GDM1 (cell line): ENCODE results near the gene TECPR1.

Experiments used
- DNase-seq: peaks from one replicate; lab custom pipeline; 2025; lab: John Stamatoyannopoulos, UW

The TECPR1 gene

GRCh38 chr7:98192781-98193457 is 59.1 kb downstream of the TECPR1 start:
- DNase-seq: no peak

GRCh38 chr7:98191668-98192431 is 60.2 kb downstream of the TECPR1 start:
- no peak for DNase-seq

- DNase-seq: no peak
Observed at GRCh38 chr7:98189559-98189958, 62.5 kb downstream of the TECPR1 start.

DNA sequence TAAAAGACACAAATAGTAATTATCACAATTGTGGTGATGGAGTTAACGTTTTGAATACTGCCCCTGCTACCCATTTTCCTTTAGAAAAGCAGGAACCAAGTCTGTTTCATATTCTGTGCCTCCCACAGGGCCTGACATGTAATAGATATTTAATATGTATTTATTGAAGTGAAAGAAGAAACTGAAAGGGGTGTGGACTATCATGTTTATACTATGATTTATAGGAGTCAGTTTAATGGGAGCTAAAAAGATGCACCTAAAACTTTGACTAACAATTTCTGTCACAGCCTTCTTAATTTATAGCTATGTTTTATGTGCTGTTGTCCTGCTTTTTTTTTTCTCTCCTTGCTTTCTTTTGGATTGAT is 64.9 kb downstream of the TECPR1 start:
- DNase-seq: no peak

DNA sequence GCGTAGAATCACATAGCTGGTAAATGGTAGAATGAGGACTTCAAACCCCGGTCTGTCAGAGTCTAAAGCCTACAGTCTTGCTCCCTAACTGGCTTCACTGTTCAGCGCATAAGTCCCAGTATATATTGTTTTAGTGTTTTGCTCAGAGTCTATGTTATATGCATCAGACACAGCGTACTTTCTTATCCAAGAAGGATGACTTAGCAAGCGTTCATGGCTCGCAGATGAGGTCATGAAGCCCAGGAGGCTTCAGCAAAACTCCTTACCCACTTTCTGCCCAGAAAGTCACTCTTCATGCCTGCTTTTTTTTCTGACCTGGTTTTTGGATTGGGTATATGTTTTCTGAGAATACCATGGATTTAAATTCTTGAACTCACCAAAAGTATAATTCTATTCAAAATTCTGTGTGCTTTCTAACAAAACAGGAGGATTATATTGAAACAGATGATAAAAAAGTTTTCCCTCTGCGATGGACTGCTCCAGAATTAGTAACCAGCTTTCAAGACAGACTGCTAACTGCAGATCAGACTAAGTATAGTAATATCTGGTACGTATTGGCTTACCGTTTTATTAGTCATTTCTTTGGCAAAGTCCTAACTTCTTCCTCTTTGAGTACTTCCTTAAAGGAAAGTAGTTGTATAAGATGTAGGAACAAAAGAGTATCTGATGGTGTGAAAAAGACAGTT is 65.4 kb downstream of the TECPR1 start:
- DNase-seq: no peak

DNA sequence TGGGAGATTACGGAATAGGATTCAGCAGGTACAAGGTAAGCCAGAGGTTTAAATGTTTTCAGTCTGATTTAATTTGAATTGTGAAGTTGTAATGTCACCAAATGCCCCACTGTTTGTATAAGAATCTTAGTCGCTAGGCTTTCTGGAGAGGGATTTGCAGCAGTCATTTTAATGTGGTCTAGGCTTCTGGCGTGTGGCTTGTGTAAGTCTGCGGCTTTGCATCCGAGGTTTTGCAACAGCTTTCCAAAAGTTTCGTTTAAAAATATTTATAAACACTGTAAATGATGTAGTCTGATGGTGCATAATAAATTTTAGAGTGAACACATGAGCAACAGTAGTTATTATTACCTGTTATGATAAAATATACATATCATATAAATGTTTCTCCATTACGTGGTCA is 66.9 kb downstream of the TECPR1 start:
- no peak for DNase-seq

DNA sequence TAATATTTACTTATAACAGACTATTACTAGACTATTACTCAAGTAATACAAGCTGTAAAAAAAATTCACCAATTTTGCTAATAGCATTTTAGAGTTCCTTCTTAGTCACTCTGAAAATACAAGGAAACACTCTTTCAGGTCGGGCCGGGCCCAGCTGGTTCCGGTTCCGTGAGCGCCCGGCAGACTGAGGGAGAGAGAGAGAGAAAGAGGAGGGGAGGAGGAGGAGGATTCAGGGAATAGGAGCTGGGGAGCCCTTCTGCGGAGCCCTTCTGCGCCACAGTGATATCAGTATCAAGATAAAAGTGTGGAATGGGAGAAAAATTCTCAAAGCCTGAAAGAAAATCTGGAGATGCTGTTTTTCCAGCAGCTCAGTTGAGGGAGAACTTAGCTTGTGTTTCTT is 71.3 kb downstream of the TECPR1 start:
- DNase-seq: no peak

DNA sequence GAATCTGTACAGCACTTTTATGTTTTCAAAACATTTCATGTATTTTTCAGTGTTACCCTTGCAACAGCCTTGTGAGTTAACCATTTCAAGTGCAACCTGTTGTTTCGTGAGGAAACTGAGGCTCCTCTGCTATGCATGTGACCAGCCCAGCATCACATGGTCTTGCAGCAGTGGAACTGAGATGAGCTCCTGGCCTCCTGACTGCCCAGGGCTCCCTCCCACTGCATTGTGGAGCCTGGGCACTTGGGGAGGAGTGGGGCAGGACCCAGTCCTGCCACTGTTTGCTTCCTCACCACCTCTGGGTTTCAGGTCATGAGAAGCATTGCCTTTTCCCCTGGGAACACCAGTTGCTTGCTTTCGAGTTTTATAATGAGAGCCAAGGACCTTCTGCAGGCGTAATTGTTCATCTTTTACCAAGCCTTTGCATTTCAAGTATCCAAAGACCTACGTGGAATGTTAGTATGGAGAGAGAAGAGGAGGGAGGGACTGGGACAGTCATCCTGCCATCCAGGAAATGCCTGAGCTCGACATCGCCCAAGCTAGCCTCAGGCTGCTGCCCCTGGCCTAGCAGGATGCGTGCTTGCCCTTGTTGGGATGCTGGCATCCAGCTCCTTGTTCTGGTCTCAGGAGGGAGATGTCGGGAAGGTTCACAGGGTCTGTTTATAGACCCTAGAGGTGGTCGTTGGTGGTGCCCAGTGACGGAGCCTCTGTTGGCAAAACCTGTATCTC is 73.1 kb downstream of the TECPR1 start:
- DNase-seq: no peak

- no peak for DNase-seq
Observed at GRCh38 chr7:98178321-98178720, 73.7 kb downstream of the TECPR1 start.

GRCh38 chr7:98177553-98177952 is 74.5 kb downstream of the TECPR1 start:
- no peak for DNase-seq

- no peak for DNase-seq
Observed at GRCh38 chr7:98175260-98175940, 76.6 kb downstream of the TECPR1 start.

GRCh38 chr7:98174334-98175259 is 77.4 kb downstream of the TECPR1 start:
- DNase-seq: no peak

GRCh38 chr7:98171449-98171848 is 80.6 kb downstream of the TECPR1 start:
- no peak for DNase-seq

DNA sequence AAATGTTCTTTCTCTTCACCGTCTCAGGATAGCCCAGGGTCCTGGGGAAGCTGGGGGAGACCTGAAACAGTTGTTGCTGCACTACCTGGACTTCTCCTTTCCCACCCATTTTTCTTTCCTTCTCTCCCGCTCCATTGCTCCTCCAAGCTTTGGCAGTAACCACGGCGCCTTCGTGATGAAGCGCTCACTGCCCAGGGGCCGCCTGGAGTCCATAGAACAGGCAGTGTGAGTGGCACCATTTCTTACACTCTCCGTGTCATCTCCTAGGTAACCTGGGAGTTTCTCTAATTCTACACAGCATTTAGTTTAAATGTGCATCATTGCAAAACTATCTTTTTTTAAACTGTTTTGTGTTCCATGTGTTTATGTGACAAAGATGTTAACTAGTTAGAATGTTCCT is 81.1 kb downstream of the TECPR1 start:
- DNase-seq: no peak

DNA sequence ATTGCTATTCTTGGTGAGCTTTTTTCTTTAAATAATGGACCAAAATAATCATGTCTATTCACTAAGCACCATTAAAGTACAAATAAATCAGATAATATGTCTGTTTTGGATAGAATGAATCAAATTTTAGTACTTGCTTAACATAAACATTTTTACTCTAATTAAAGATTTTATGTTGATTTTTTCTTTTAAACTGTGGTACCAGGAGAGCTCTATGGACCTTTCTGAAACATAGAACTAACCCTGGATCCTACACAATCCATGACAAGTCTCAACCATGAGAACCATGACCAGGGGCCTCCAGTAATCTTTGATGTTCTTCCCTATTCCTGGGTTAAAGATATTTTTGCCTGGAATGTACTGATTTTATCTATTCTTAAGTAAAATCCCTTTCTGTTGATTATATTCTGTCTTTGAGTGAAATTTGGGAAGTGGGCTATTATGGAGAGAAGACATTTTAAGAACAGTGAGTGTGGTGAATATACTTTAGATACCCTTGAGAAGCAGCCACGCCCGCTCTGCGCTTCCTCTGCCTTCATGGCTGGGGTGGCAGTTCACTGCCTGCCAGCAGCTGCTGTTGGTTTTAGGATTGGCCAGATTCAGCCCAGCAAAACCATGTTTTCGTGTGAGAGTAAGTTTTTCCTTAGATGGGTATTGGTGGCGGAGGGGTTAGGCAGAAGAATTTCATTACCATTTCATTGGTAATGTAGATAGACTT is 83.0 kb downstream of the TECPR1 start:
- DNase-seq: no peak

GRCh38 chr7:98168181-98168903 is 83.7 kb downstream of the TECPR1 start:
- DNase-seq: peak; percentile 26

DNA sequence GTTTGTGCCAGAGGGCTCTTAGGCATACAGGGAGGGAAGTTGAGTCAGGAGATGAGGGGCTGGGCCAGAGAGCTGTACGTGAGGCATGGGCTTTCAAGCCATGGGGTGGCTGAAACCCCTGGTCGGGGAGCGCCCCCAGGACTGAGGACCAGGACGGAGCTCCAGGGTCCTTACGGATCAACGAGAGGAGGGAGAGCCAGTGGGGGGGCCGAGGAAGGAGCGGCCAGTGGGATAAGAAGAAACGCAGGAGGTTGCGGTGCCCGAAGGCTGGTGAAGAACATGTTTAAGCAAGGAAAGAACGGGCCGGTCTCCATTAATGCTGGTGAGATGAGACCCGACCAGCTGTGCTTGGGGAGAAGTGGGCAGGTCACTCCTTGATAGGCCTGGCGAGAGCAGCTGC is 84.4 kb downstream of the TECPR1 start:
- DNase-seq: no peak

DNA sequence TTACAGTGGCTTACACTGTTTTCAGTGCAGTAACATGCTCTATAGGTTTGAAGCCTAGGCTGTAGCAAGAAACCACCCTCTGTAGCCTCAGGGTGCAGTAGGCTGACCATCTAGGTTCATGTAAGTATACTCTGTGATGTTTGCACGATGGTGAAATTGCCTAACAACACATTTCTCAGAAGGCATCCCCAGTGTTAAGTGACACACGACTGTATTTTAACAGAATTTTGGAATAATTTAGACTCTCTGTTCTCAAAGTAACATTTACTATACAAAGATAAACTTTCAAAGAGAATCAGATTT is 85.4 kb downstream of the TECPR1 start:
- DNase-seq: no peak

DNA sequence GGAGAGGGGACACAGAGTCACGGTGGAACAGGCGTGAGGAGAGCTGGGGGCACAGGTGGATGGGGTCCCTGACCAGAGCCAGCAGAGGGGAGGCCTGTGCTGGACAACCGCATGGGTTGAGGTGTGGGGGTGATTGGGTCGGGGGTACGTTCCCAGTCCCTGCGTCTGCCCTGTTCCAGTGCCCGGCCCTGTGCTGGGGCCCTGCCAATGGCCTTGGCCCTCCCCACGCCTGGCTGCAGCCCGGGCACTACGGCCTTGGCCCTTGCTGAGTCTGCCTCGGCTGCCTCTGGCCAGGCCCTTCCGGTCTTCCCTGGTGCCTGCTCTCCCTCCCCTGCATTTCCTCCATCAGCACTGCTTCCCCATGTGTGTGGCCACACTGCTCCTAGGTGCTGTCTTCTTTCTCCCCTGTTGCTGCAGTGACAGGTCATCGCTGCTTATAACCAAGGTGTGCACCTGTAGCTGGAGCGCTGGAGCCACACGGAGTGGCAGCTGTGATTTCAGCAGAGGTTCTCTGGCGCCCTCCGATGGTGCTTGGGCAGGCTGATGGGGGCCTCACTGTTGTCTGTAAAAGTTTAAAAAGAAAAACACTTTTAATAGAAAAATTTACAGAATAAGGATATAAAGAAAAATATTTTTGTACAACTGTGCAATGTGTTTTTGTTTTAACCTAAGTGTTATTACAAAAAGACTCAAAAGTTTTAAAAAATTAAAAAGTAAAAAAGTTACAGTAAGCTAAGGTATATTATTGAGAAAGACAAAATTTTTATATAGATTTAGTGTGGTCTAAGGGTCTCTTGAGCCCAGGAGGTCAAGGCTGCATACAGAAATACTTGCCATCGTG is 86.0 kb downstream of the TECPR1 start:
- DNase-seq: no peak
